ENCODE measurements around the gene MEGF11.

MEGF11 gene

GRCh38 chr15:66123799-66124198, 129.8 kb downstream of the MEGF11 start:
- DNase-seq (ENCODE audit: low read depth in 2 of 2, low spot score in 1 of 2) = no peak

DNA sequence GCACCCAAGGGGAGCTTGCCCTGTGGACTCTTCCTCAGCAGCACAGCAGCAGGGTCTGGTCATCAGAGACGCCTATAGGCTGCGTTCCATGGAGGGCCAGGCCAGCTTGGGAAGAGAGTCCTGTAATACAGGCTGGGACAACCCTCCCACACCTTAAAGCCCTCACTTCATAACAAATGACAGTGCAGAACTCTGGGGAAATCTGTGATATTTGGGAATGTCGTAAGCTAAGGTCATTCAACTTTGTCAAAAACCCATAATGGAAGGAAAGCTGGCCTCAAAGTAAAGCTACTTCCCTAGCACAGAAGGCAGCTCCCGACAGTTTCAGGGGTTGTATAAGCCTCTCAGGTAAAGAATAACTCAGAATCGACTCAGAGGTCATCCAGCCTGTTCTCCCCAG, 133.1 kb downstream of the MEGF11 start:
- DNase-seq (ENCODE audit: low read depth in 2 of 2, low spot score in 1 of 2) = no peak

GRCh38 chr15:66117841-66118240, 135.7 kb downstream of the MEGF11 start:
- DNase-seq (ENCODE audit: low read depth in 2 of 2, low spot score in 1 of 2) = no peak

DNA sequence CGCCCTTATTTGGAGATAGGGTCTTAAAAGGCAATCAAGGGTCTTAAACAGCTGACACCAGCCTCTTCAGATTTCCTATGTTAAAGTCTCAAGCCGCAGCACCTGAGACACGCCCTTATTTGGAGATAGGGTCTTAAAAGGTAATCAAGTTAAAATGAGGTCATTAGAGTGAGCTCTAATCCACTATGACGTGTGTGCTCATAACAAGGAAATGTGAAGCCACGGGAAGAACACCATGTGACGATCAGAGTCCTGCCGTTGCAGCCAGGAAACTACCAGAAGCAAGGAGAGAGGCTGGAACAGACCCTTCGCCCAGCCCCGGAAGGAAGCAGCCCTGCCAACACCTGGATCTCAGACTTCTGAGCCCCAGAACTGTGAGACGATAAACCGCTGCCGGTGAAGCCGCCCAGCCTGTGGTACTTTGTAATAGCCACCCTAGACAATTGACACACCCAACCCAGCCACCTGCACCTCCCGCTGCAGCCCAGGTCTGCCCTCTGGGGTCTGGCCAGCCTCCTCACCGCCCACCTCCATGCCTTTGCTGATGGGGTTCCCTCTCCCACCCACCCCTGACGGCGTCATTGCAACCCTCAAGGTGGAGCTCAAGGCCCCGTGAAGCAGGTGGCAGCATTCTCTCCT, 137.9 kb downstream of the MEGF11 start:
- no peak for DNase-seq (ENCODE audit: low read depth in 2 of 2, low spot score in 1 of 2)

- no peak for DNase-seq (ENCODE audit: low read depth in 2 of 2, low spot score in 1 of 2)
These were observed 138.6 kb downstream of the MEGF11 start for GRCh38 chr15:66114863-66115425.

DNA sequence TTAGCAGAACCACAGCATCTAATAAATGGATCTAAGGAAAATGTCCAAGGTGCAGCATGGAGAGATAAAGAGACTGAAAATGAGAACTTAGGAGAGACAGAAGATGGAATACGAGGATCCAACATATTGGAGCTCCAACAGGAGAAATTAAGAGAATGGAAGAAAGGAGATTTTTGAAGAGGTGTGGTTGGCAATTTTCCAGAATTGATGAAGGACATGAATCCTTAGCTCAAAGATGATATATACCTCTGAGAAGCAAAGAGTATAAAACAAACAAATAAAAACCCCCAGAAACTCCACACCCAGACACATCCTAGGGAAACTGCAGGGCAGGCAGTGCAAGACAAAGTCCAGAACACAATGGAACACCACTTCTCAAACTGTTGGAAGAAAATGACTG, 141.2 kb downstream of the MEGF11 start:
- DNase-seq (ENCODE audit: low read depth in 2 of 2, low spot score in 1 of 2) = no peak

GRCh38 chr15:66111363-66111762, 142.2 kb downstream of the MEGF11 start:
- DNase-seq (ENCODE audit: low read depth in 2 of 2, low spot score in 1 of 2) = no peak

- no peak for DNase-seq (ENCODE audit: low read depth in 2 of 2, low spot score in 1 of 2)
These were observed 142.7 kb downstream of the MEGF11 start for GRCh38 chr15:66110864-66111263.

- DNase-seq (ENCODE audit: low read depth in 2 of 2, low spot score in 1 of 2) = no peak
These were observed 143.7 kb downstream of the MEGF11 start for GRCh38 chr15:66109826-66110225.

- DNase-seq (ENCODE audit: low read depth in 2 of 2, low spot score in 1 of 2) = no peak
These were observed 144.9 kb downstream of the MEGF11 start for GRCh38 chr15:66108483-66109265.

GRCh38 chr15:66107070-66107469, 146.5 kb downstream of the MEGF11 start:
- DNase-seq (ENCODE audit: low read depth in 2 of 2, low spot score in 1 of 2) = no peak

GRCh38 chr15:66105286-66106265, 148.0 kb downstream of the MEGF11 start:
- no peak for DNase-seq (ENCODE audit: low read depth in 2 of 2, low spot score in 1 of 2)

DNA sequence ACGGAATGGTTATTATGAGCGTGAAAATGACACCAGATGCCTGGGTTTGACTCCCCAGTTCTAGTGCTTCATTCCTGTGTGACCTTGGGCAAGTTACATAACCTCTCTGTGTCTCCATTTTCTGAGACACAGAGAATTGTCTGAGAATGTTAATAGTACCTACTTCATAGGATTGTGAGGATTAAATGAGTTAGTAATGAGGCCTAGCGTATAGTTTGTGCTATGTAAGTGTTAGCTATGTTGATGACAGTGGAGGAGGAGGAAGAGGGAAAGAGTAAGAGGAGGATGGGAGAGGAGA, 150.3 kb downstream of the MEGF11 start:
- DNase-seq (ENCODE audit: low read depth in 2 of 2, low spot score in 1 of 2) = no peak

- DNase-seq (ENCODE audit: low read depth in 2 of 2, low spot score in 1 of 2) = no peak
These were observed 150.8 kb downstream of the MEGF11 start for GRCh38 chr15:66102563-66103292.

GRCh38 chr15:66101715-66102395, 151.7 kb downstream of the MEGF11 start:
- DNase-seq (ENCODE audit: low read depth in 2 of 2, low spot score in 1 of 2) = no peak

DNA sequence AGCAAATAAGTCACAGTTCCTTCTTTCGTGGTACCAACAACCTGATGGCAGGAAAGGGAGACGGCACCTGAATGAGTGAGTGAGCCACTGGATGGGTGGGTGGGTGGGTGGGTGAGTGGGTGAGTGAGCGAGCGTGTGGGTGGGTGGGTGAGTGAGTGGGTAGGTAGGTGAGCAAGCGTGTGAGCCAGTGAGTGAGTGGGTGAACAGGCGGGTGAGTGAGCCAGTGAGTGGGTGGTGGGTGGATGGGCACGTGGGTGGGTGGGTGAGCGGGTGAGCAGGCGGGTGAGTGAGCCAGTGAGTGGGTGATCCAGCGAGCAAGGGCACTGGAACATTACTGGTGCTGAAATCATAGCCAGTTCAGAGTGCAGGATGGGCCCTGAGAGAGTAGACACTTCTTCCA, 152.8 kb downstream of the MEGF11 start:
- no peak for DNase-seq (ENCODE audit: low read depth in 2 of 2, low spot score in 1 of 2)

GRCh38 chr15:66099950-66100671, 153.4 kb downstream of the MEGF11 start:
- no peak for DNase-seq (ENCODE audit: low read depth in 2 of 2, low spot score in 1 of 2)

DNA sequence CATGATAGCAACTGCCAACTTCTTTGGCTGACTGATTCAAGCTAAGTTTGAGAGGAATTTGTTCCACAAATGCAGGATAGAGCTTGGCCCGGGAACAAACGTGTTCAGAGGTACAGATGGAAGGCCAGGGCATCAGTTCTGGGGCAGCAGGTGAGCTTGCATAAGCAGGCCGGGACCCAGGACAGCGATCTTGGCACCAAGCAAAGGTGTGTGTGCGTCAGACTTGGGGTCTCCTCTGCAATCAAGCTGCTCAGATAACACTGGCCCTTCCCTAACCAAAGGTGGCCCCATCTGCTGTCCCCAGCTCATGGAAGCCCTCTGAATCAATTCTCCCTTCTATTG, 155.6 kb downstream of the MEGF11 start:
- no peak for DNase-seq (ENCODE audit: low read depth in 2 of 2, low spot score in 1 of 2)

DNA sequence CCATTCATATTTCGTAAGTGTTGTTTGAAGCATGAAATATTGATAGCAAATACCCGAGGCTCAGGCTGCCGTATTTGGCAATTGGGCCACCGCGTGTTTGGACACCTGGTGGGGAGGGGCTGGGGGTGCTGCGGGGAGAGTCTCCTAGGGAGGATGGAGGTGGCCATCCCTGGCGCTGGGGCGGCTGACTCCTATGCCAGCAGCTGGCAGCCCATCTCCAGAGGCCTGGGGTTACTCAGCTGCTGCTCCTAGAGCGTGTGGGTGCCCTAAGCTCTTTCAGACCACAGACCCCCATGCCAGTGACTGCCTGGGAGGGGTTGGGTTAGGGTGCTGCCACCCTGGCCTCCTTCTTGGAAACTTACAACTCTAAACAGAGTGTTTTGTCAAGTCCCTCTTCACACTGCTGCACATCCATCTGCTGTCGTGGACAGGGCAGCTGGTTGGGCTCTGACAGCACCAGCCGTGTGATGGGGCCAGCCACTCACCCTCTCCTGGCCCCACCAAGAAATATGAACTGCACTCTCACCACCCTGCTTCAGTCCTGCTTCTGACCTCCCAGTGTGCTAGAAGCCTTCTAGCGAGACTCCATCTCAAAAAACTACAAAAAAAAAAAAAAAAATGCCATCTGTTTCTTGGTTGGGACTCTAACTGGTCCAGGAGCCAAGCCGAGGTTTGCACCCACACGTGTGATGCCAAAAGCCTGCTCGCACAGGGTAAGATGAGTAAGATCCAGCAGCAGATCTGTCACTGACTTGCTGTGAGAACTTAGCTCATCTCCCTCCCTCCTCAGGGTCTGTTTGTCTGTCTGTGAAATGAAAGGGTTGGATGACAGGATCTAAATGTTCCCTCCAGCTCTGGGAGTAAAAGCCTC, 156.2 kb downstream of the MEGF11 start:
- DNase-seq (ENCODE audit: low read depth in 2 of 2, low spot score in 1 of 2) = no peak
